GM21717 (cell line): ENCODE measurements around the gene TMEM165.

ENCODE experiments used
- ATAC-seq: cut with Tn5 transposase; IDR thresholded peaks from one replicate; pipeline ENCODE4 v1.9.1; 2021; ENCODE audit warnings: mild to moderate bottlenecking, moderate library complexity; ENCODE audit not compliant: unreplicated experiment

Gene TMEM165

GRCh38 chr4:55447831-55448230 lies 52.1 kb downstream of the TMEM165 start:
- no peak for ATAC-seq

- no peak for ATAC-seq
These were observed 54.8 kb downstream of the TMEM165 start for GRCh38 chr4:55450566-55450965.

GRCh38 chr4:55458164-55458563 lies 62.4 kb downstream of the TMEM165 start:
- ATAC-seq, result no peak

GRCh38 chr4:55458611-55459010 lies 62.9 kb downstream of the TMEM165 start:
- ATAC-seq, result no peak

- ATAC-seq, result no peak
These were observed 70.2 kb downstream of the TMEM165 start for GRCh38 chr4:55466001-55466400.

GRCh38 chr4:55468724-55469123 lies 73.0 kb downstream of the TMEM165 start:
- no peak for ATAC-seq

- no peak for ATAC-seq
These were observed 74.2 kb downstream of the TMEM165 start for GRCh38 chr4:55469979-55470378.
